Measurements from ENCODE around the gene VAPA.

Gene VAPA

DNA sequence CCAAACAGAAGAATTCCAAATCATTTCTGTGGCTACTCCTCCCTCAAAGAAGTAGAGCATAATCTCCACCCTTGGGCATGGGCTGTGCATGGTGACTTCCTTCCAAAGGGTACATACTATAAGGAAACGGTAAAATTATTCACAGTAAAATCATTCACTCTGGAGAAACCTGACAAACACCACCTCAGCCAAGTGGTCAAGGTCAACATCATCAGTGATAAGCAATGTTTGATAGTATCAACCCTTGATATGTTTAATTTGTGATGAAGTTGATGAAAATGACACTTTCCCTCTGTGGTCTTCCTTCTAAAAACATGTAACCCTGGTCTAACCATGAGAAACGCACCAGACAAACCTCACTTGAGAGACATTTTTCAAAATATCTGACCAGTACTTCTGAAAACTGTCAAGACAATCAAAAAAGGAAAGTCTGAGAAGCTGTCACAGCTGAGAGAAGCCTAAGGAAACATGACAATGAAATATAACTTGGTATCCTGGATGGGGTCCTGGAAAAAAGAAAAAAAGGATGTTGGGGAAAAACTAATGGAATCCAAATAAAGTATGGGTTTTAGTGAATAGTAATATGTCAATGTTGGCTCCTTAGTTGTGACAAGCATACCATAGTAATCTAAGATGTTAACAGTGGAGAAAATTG lies 37.5 kb upstream of the VAPA start:
- H3K27ac ChIP-seq (ENCODE audit: low read length), result no peak overlapping the region

GRCh38 chr18:9876867-9877654 lies 36.8 kb upstream of the VAPA start:
- Histone ChIP-seq H3K4me3 (ENCODE audit: low read length) (no peak overlapping the region), H3K27ac (ENCODE audit: low read length) (no peak overlapping the region), H3K9ac (ENCODE audit: low read length) (no peak overlapping the region), H3K27me3 (ENCODE audit: low read depth, low read length) (peaks cover 3% of the 10 kb centered on the region; the same call in 1 of the 2 replicates), H2AFZ (ENCODE audit: low read depth, low read length) (no peak overlapping the region), H4K20me1 (ENCODE audit: insufficient read depth, low read length) (no peaks in the 10 kb centered on the region), H3K79me2 (ENCODE audit: low read length) (no peaks in the 10 kb centered on the region), H3K9me3 (ENCODE audit: insufficient read depth, low read length) (no peaks in the 10 kb centered on the region), H3K4me2 (ENCODE audit: low read length) (no peak overlapping the region), H3K36me3 (replicated peaks; ENCODE audit: low read depth, low read length) (no peaks in the 10 kb centered on the region), H3K4me1 (ENCODE audit: low read length) (no peaks in the 10 kb centered on the region)
- TF ChIP-seq CTCF (IDR thresholded peaks at IDR 0.05; ENCODE audit: low read depth, low read length) (no peak), EZH2phosphoT487 (IDR thresholded peaks at IDR 0.05; ENCODE audit: low read depth) (no peak)

More for the DNA sequence above, 37.5 kb upstream of the VAPA start:
- H3K4me1 ChIP-seq (ENCODE audit: low read length), result no peaks in the 10 kb centered on the region
- H3K4me3 ChIP-seq (ENCODE audit: low read length), result no peak overlapping the region
- no peak overlapping the region for H3K4me2 ChIP-seq (ENCODE audit: low read length)
- no peaks in the 10 kb centered on the region for H3K79me2 ChIP-seq (ENCODE audit: low read length)
- no peaks in the 10 kb centered on the region for H3K9me3 ChIP-seq (ENCODE audit: insufficient read depth, low read length)
- H2AFZ ChIP-seq (ENCODE audit: low read depth, low read length), result no peak overlapping the region
- no peaks in the 10 kb centered on the region for H3K36me3 ChIP-seq (replicated peaks; ENCODE audit: low read depth, low read length)
- no peak overlapping the region for H3K9ac ChIP-seq (ENCODE audit: low read length)
- no peaks in the 10 kb centered on the region for H4K20me1 ChIP-seq (ENCODE audit: insufficient read depth, low read length)
- peaks cover 3% of the 10 kb centered on the region; the same call in 1 of the 2 replicates for H3K27me3 ChIP-seq (ENCODE audit: low read depth, low read length)
- TF ChIP-seq EZH2phosphoT487 (IDR thresholded peaks at IDR 0.05; ENCODE audit: low read depth) (no peak), CTCF (IDR thresholded peaks at IDR 0.05; ENCODE audit: low read depth, low read length) (no peak)

DNA sequence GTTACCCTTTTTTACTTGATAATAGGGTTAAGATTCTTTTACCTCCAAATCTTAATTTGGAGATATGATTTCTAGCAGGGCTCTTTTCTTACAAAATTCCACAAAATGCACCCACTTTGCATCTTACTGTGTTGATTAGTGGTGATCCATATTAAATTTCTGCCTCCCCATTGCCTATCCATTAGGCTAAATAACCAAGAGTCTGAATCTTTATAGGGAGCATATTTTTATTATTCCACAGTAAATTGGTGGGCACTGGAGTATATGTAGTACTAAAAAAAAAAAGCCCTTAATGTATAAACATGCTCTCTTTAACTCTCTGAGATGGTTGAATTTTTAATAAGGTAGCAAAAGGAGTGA lies 36.2 kb upstream of the VAPA start:
- Histone ChIP-seq H3K4me1 (ENCODE audit: low read length) (no peaks in the 10 kb centered on the region), H3K9me3 (ENCODE audit: insufficient read depth, low read length) (no peaks in the 10 kb centered on the region), H3K9ac (ENCODE audit: low read length) (no peak overlapping the region), H3K27ac (ENCODE audit: low read length) (no peak overlapping the region), H3K4me3 (ENCODE audit: low read length) (no peak overlapping the region), H3K79me2 (ENCODE audit: low read length) (no peaks in the 10 kb centered on the region), H4K20me1 (ENCODE audit: insufficient read depth, low read length) (no peaks in the 10 kb centered on the region), H2AFZ (ENCODE audit: low read depth, low read length) (no peak overlapping the region), H3K36me3 (replicated peaks; ENCODE audit: low read depth, low read length) (no peaks in the 10 kb centered on the region), H3K27me3 (ENCODE audit: low read depth, low read length) (peaks cover 3% of the 10 kb centered on the region; the same call in 1 of the 2 replicates), H3K4me2 (ENCODE audit: low read length) (no peak overlapping the region)
- TF ChIP-seq CTCF (IDR thresholded peaks at IDR 0.05; ENCODE audit: low read depth, low read length) (no peak), EZH2phosphoT487 (IDR thresholded peaks at IDR 0.05; ENCODE audit: low read depth) (no peak)

DNA sequence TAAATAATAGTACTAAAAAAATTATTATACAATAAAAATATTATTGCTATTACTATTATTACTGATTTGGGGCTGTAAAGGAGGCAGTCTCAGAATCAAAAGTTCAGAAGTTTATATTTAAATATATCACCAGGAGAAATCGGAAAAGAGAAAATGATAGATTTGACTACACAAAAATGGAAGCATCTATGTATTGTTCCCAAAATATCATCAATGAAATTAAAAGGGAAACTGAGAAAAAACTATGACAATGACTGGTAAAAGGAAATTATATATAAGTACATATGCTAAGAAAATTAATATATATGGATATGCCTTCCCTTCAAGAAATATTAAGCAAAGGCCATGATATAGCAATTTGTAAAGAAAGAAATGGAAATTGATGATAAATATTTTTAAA lies 35.7 kb upstream of the VAPA start:
- Histone ChIP-seq H3K9me3 (ENCODE audit: insufficient read depth, low read length) (no peaks in the 10 kb centered on the region), H4K20me1 (ENCODE audit: insufficient read depth, low read length) (no peaks in the 10 kb centered on the region), H3K36me3 (replicated peaks; ENCODE audit: low read depth, low read length) (no peaks in the 10 kb centered on the region), H3K4me2 (ENCODE audit: low read length) (no peak overlapping the region), H3K79me2 (ENCODE audit: low read length) (no peaks in the 10 kb centered on the region), H3K9ac (ENCODE audit: low read length) (no peak overlapping the region), H3K4me3 (ENCODE audit: low read length) (no peak overlapping the region), H3K27me3 (ENCODE audit: low read depth, low read length) (peaks cover 3% of the 10 kb centered on the region; the same call in 1 of the 2 replicates), H3K27ac (ENCODE audit: low read length) (no peak overlapping the region), H2AFZ (ENCODE audit: low read depth, low read length) (no peak overlapping the region), H3K4me1 (ENCODE audit: low read length) (no peaks in the 10 kb centered on the region)
- TF ChIP-seq CTCF (IDR thresholded peaks at IDR 0.05; ENCODE audit: low read depth, low read length) (no peak), EZH2phosphoT487 (IDR thresholded peaks at IDR 0.05; ENCODE audit: low read depth) (no peak)
